Panc1 (cell line): Measurements from ENCODE around the gene ANKRD33B. TPM values are rescaled to one million over a fixed set of nuclear protein-coding genes. Genes with fewer than 3 reads are reported as not detected.

ENCODE experiments used
- ATAC-seq: fragments of 200-7000 bp; cut with Tn5 transposase; 2 replicates; pipeline ENCODE4 v1.9.1; 2020; ENCODE audit warnings: mild to moderate bottlenecking, moderate library complexity
- BruUV-seq: library from RNA; stranded (reverse); fragments of 400-500 nt; replicated peaks from 2 replicates; lab custom pipeline; 2021; lab: Mats Ljungman, UMichigan
- CTCF ChIA-PET: fragments of 300-600 bp; sonication (Branson Sonifier 250); formaldehyde crosslinking; loops from one replicate; lab custom pipeline; 2022; ENCODE audit warnings: antibody characterized with exemption; lab: Charles Lee
- POLR2A ChIA-PET: fragments of 300-600 bp; sonication (Branson Sonifier 250); formaldehyde crosslinking; loops from one replicate; lab custom pipeline; 2022; ENCODE audit warnings: antibody characterized with exemption; lab: Charles Lee
- DNase-seq: peaks from one replicate; pipeline ENCODE4 v3.0.0-alpha.2; 2010; ENCODE audit warnings: low read depth, low spot score
- H3K27ac ChIP-seq: 2 replicates; pipeline ENCODE4 v1.5.1; 2011; ENCODE audit warnings: mild to moderate bottlenecking, low read length, inconsistent platforms
- H3K27me3 ChIP-seq: fragments of 200-500 bp; sonication (Bioruptor generic); 2 replicates; pipeline ENCODE4 v1.6.0; 2014; ENCODE audit warnings: low read length, inconsistent platforms; ENCODE audit not compliant: control insufficient read depth, insufficient read depth
- H3K36me3 ChIP-seq: fragments of 200-500 bp; sonication (Bioruptor generic); 2 replicates; pipeline ENCODE4 v1.5.1; 2014; ENCODE audit warnings: inconsistent platforms, mild to moderate bottlenecking, low read length, moderate library complexity; ENCODE audit not compliant: control insufficient read depth, insufficient read depth
- H3K4me1 ChIP-seq: 2 replicates; pipeline ENCODE4 v1.5.1; 2011; ENCODE audit warnings: inconsistent platforms, mild to moderate bottlenecking, low read length, moderate library complexity; ENCODE audit not compliant: control insufficient read depth, insufficient read depth
- H3K4me3 ChIP-seq, 2 experiments: 2 replicates each; pipeline ENCODE4 v1.5.1; 2011 to 2012; ENCODE audit warnings: low read depth in 2 of 2, low read length in 2 of 2, mild to moderate bottlenecking in 2 of 2, inconsistent platforms in 1 of 2, moderate library complexity in 1 of 2
- H3K9me3 ChIP-seq: fragments of 200-500 bp; sonication (Bioruptor generic); 2 replicates; pipeline ENCODE4 v1.5.1; 2014; ENCODE audit warnings: low read depth, mild to moderate bottlenecking, inconsistent platforms, low read length, moderate library complexity; ENCODE audit not compliant: control insufficient read depth, insufficient read depth
- CTCF ChIP-seq: fragments of 450-650 bp; IDR thresholded peaks from 2 replicates; pipeline ENCODE4 v1.5.1; 2017; ENCODE audit warnings: mild to moderate bottlenecking
- POLR2AphosphoS5 ChIP-seq: IDR thresholded peaks from 2 replicates; pipeline ENCODE4 v1.6.1; 2012; ENCODE audit warnings: mild to moderate bottlenecking, low read depth, low read length, moderate library complexity
- SIN3A ChIP-seq: IDR thresholded peaks from 2 replicates; pipeline ENCODE4 v1.6.1; 2012; ENCODE audit warnings: low read depth, mild to moderate bottlenecking, low read length, moderate library complexity, borderline replicate concordance; ENCODE audit not compliant: insufficient read depth
- TCF7L2 ChIP-seq: IDR thresholded peaks from 2 replicates; pipeline ENCODE4 v1.6.1; 2011; ENCODE audit warnings: mild to moderate bottlenecking, low read depth, low read length, inconsistent platforms
- in situ Hi-C: cut with HindIII; loops from 2 replicates; pipeline ENCODE4 v1.10.0; 2016; ENCODE audit warnings: low sequenced_read_pairs, low pct_unique_long_range_greater_than_20kb
- intact Hi-C: fragments of 100-400 bp; cut with micrococcal nuclease; formaldehyde crosslinking; loops from one replicate; pipeline ENCODE4 v1.10.0; 2022; ENCODE audit not compliant: unreplicated experiment
- total RNA-seq: library from RNA; stranded (reverse); gene quantifications from one replicate; pipeline ENCODE4 v1.2.1, GENCODE V29; 2021; ENCODE audit not compliant: unreplicated experiment
- TF ChIP-seq, protein P1 (sequence below), 2 experiments: IDR thresholded peaks; 2 replicates each; pipeline ENCODE4 v1.6.1; 2011 to 2012; ENCODE audit warnings: low read depth in 2 of 2, control low read depth in 1 of 2, low read length in 1 of 2, mild to moderate bottlenecking in 1 of 2, moderate library complexity in 1 of 2; ENCODE audit not compliant: insufficient read depth in 1 of 2

The ANKRD33B gene
- total RNA-seq, 1 experiment from 2014 or later, result 19.1 TPM

DNA sequence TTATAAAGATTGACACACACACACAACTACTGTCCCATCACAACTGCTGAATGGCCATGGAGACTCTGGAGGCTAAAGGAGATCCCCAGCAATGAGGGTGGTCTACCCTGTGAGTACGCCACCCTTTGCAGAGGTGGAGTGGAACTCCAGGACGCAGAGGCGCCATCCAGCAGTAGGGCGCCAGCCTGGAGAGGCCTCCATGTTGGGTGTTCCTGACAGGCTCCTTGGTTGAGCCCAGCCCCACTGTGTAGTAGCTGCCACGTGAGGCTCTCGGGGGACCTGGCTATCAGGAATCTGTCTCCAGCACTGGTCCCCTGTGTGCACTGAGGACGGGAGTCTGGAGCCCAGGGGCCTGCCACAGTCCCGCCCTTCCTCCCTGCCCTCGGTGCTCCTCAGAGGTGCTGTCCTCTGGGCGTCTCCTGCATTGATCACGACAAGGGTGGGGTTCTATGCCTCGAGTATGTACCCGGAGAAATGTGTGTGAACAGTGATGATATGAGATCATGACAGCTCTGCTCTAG is 124.8 kb downstream of the ANKRD33B start:
- Histone ChIP-seq H3K27ac (no peak overlapping the region), H3K36me3 (no peaks in the 10 kb centered on the region), H3K4me1 (no peaks in the 10 kb centered on the region; the same call in 1 of the 2 replicates), H3K27me3 (no peaks in the 10 kb centered on the region), H3K9me3 (no peaks in the 10 kb centered on the region), H3K4me3 (no peak overlapping the region)
- intact Hi-C loops, result no loop called here
- TF ChIP-seq TCF7L2, result no peak
- no peak for TF ChIP-seq POLR2AphosphoS5
- no peak for TF ChIP-seq SIN3A
- no peak for TF ChIP-seq CTCF
- TF ChIP-seq, protein P1, sequence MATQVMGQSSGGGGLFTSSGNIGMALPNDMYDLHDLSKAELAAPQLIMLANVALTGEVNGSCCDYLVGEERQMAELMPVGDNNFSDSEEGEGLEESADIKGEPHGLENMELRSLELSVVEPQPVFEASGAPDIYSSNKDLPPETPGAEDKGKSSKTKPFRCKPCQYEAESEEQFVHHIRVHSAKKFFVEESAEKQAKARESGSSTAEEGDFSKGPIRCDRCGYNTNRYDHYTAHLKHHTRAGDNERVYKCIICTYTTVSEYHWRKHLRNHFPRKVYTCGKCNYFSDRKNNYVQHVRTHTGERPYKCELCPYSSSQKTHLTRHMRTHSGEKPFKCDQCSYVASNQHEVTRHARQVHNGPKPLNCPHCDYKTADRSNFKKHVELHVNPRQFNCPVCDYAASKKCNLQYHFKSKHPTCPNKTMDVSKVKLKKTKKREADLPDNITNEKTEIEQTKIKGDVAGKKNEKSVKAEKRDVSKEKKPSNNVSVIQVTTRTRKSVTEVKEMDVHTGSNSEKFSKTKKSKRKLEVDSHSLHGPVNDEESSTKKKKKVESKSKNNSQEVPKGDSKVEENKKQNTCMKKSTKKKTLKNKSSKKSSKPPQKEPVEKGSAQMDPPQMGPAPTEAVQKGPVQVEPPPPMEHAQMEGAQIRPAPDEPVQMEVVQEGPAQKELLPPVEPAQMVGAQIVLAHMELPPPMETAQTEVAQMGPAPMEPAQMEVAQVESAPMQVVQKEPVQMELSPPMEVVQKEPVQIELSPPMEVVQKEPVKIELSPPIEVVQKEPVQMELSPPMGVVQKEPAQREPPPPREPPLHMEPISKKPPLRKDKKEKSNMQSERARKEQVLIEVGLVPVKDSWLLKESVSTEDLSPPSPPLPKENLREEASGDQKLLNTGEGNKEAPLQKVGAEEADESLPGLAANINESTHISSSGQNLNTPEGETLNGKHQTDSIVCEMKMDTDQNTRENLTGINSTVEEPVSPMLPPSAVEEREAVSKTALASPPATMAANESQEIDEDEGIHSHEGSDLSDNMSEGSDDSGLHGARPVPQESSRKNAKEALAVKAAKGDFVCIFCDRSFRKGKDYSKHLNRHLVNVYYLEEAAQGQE (IDR thresholded peaks at IDR 0.05; ENCODE audit: insufficient read depth in 1 of 2, low read depth in 2 of 2, low read length in 1 of 2), result no peak
- POLR2A ChIA-PET, result no interaction called here
- in situ Hi-C loops, result no loop called here
- no peak for DNase-seq
- 0 out of 2 replicates have a peak, but pooled peaks have one; percentile 6 for ATAC-seq
- CTCF ChIA-PET, result no interaction called here
- BruUV-seq, result no TSS peak

DNA sequence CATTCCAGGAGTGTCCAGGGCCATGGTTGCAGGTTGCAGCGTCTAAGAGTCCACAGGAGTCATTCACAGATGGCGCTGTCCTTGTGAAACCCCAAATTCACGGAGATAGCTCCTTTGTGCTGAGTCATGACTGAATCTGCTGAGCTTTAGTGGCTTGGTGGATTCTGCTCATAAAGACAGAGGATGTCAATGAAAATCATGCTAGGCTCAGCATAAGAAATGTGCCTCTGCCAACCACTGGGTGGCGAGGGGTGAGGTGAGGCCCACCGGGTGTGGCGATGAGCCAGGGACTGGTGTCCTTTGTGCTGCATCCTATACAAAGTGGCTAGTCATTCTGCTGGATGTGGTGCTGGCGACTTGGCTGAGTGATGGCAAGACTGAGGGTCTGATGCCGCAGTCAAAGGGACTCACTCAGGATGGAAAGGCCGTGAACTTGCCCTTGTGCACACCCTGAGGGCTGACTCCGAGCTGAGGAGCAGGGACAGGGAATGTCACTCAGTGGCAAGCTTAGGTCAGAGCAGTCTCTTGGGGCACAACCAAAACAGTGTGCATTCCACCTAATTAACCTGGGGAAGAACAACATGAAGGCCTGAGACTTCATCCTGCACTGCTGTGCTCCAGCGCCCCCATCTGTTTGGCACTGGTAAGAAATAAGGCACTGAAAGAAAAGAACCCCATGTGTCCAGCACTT is 125.7 kb downstream of the ANKRD33B start:
- H3K36me3 ChIP-seq, result no peaks in the 10 kb centered on the region
- TF ChIP-seq POLR2AphosphoS5 (no peak), CTCF (peak; percentile 69)
- intact Hi-C loops, result loop anchor here (10.0 kb wide), 1 partner anchor 175 kb away; no protein-coding TSS in a partner anchor
- no peak overlapping the region for H3K4me3 ChIP-seq
- ATAC-seq, result peak; percentile 77
- in situ Hi-C loops, result no loop called here
- no TSS peak for BruUV-seq
- no peaks in the 10 kb centered on the region; the same call in 1 of the 2 replicates for H3K4me1 ChIP-seq
- CTCF ChIA-PET, result interaction anchor here (0.9 kb wide), 1 partner anchor 13 kb away, joined by 5 read pairs; no protein-coding TSS in a partner anchor
- H3K9me3 ChIP-seq, result no peaks in the 10 kb centered on the region
- H3K27ac ChIP-seq, result peak overlapping the region; percentile 27
- no peaks in the 10 kb centered on the region for H3K27me3 ChIP-seq
- POLR2A ChIA-PET, result no interaction called here
- DNase-seq, result no peak
